Measurements from ENCODE around the gene OR2K2. TPM values are rescaled to one million over a fixed set of nuclear protein-coding genes. Genes with fewer than 3 reads are reported as not detected.

OR2K2 gene
- total and polyA plus RNA-seq, 12 donors: not detected

- no peak overlapping the region for H3K27ac ChIP-seq
- intact Hi-C loops (cut with DNase I): no loop called here
- TF ChIP-seq CTCF (IDR thresholded peaks at IDR 0.05): no peak
- no peak for TF ChIP-seq POLR2A (IDR thresholded peaks at IDR 0.05)
- no peak overlapping the region for H3K4me3 ChIP-seq
- H3K36me3 ChIP-seq (replicated peaks in 1 of 2): peaks cover 0 to 86% of the 10 kb centered on the region in 2 donors
- WGBS, 4 donors: 89 to 100% (median 93%) methylated on average over 1 of the region's 1 CpG
- no peak for DNase-seq
- H3K27me3 ChIP-seq: no peaks in the 10 kb centered on the region
- H3K9me3 ChIP-seq (replicated peaks in 1 of 3): no peaks in the 10 kb centered on the region
- no peaks in the 10 kb centered on the region for H3K4me1 ChIP-seq (replicated peaks in 1 of 2)
Measured at GRCh38 chr9:111366978-111367377, 37.0 kb upstream of the OR2K2 start.

GRCh38 chr9:111362526-111362925 lies 32.5 kb upstream of the OR2K2 start:
- intact Hi-C loops (cut with DNase I): no loop called here
- Histone ChIP-seq H3K9me3 (replicated peaks in 1 of 3) (no peaks in the 10 kb centered on the region), H3K36me3 (replicated peaks in 1 of 2) (peaks cover 0 to 49% of the 10 kb centered on the region in 2 donors), H3K27ac (no peak overlapping the region), H3K27me3 (no peaks in the 10 kb centered on the region), H3K4me1 (replicated peaks in 1 of 2) (no peaks in the 10 kb centered on the region), H3K4me3 (no peak overlapping the region)
- TF ChIP-seq CTCF (IDR thresholded peaks at IDR 0.05) (no peak), POLR2A (IDR thresholded peaks at IDR 0.05) (no peak)
- WGBS, 4 donors: 75 to 87% (median 79%) methylated on average over 5 of the region's 5 CpGs
- no peak for DNase-seq

GRCh38 chr9:111360881-111361280 lies 30.9 kb upstream of the OR2K2 start:
- WGBS, 4 donors: 87 to 93% (median 90%) methylated on average over 2 of the region's 2 CpGs
- no peaks in the 10 kb centered on the region for H3K9me3 ChIP-seq (replicated peaks in 1 of 3)
- TF ChIP-seq CTCF (IDR thresholded peaks at IDR 0.05): no peak
- TF ChIP-seq POLR2A (IDR thresholded peaks at IDR 0.05): no peak
- H3K4me1 ChIP-seq (replicated peaks in 1 of 2): peaks cover 0 to 4% of the 10 kb centered on the region in 2 donors
- H3K36me3 ChIP-seq (replicated peaks in 1 of 2): peaks cover 0 to 36% of the 10 kb centered on the region in 2 donors
- no peak overlapping the region for H3K4me3 ChIP-seq
- no peak overlapping the region for H3K27ac ChIP-seq
- no peaks in the 10 kb centered on the region for H3K27me3 ChIP-seq
- no peak for DNase-seq
- intact Hi-C loops (cut with DNase I): no loop called here

GRCh38 chr9:111356481-111357244 lies 26.6 kb upstream of the OR2K2 start:
- Histone ChIP-seq H3K4me1 (replicated peaks in 1 of 2) (peaks cover 0 to 4% of the 10 kb centered on the region in 2 donors), H3K36me3 (replicated peaks in 1 of 2) (peaks cover 0 to 8% of the 10 kb centered on the region in 2 donors), H3K27me3 (no peaks in the 10 kb centered on the region), H3K9me3 (replicated peaks in 1 of 3) (no peaks in the 10 kb centered on the region), H3K4me3 (peak overlapping the region in 2 of 4 donors; percentile 5 to 43), H3K27ac (peak overlapping the region in 4 of 5 donors; percentile 58 to 77 (median 60))
- intact Hi-C loops (cut with DNase I): no loop called here
- DNase-seq: peak; percentile 29 to 59 (median 36)
- WGBS, 4 donors: 43 to 51% (median 43%) methylated on average over 11 of the region's 11 CpGs
- TF ChIP-seq POLR2A (IDR thresholded peaks at IDR 0.05) (peak in 1 of 2 donors; percentile 32), CTCF (IDR thresholded peaks at IDR 0.05) (no peak)
